GM19023 (cell line): ENCODE data around the gene ARID1B.

Source experiments
- ATAC-seq: cut with Tn5 transposase; IDR thresholded peaks from one replicate; pipeline ENCODE4 v1.9.1; 2021; ENCODE audit warnings: mild to moderate bottlenecking, moderate library complexity; ENCODE audit not compliant: unreplicated experiment

The ARID1B gene

GRCh38 chr6:156790711-156791319 lies 13.6 kb downstream of the ARID1B start:
- no peak for ATAC-seq

- peak; percentile 58 for ATAC-seq
Observed at GRCh38 chr6:156791320-156791850, 14.2 kb downstream of the ARID1B start.

GRCh38 chr6:156793200-156793599 lies 16.0 kb downstream of the ARID1B start:
- ATAC-seq = no peak

GRCh38 chr6:156794546-156795354 lies 17.6 kb downstream of the ARID1B start:
- ATAC-seq = peak; percentile 60

GRCh38 chr6:156795825-156796224 lies 18.6 kb downstream of the ARID1B start:
- no peak for ATAC-seq

- ATAC-seq = no peak
Observed at GRCh38 chr6:156796627-156797026, 19.4 kb downstream of the ARID1B start.

GRCh38 chr6:156797901-156798735 lies 20.9 kb downstream of the ARID1B start:
- ATAC-seq = no peak

GRCh38 chr6:156801712-156802111 lies 24.5 kb downstream of the ARID1B start:
- ATAC-seq = no peak

GRCh38 chr6:156803353-156803752 lies 26.2 kb downstream of the ARID1B start:
- no peak for ATAC-seq

- ATAC-seq = no peak
Observed at GRCh38 chr6:156804402-156804801, 27.2 kb downstream of the ARID1B start.

- no peak for ATAC-seq
Observed at GRCh38 chr6:156806155-156806554, 29.0 kb downstream of the ARID1B start.

GRCh38 chr6:156807028-156807427 lies 29.9 kb downstream of the ARID1B start:
- ATAC-seq = no peak

GRCh38 chr6:156807795-156808194 lies 30.6 kb downstream of the ARID1B start:
- no peak for ATAC-seq

GRCh38 chr6:156808287-156808686 lies 31.1 kb downstream of the ARID1B start:
- no peak for ATAC-seq

GRCh38 chr6:156809034-156809433 lies 31.9 kb downstream of the ARID1B start:
- peak; percentile 89 for ATAC-seq

GRCh38 chr6:156809446-156810178 lies 32.4 kb downstream of the ARID1B start:
- ATAC-seq = no peak

- ATAC-seq = no peak
Observed at GRCh38 chr6:156814036-156814581, 36.9 kb downstream of the ARID1B start.

- ATAC-seq = peak; percentile 54
Observed at GRCh38 chr6:156816505-156816904, 39.3 kb downstream of the ARID1B start.

GRCh38 chr6:156820089-156820798 lies 43.1 kb downstream of the ARID1B start:
- no peak for ATAC-seq

- ATAC-seq = peak; percentile 37
Observed at GRCh38 chr6:156821707-156822106, 44.5 kb downstream of the ARID1B start.
